Stimulated activated CD4-positive, alpha-beta T cell treated with anti-CD3 and anti-CD28 coated beads, Interleukin-15, amount 100 ng/mL, for 24 hours (primary cell): Measurements from ENCODE around the gene CEP78.
"Not testable (repeated sequence)": the region's sequence is repeated elsewhere in the genome, so short reads cannot be mapped to it uniquely, and the experiment has no call there.

Source experiments
- DNase-seq: peaks from one replicate; pipeline ENCODE4 v3.0.0-alpha.2; 2020

The CEP78 gene

DNA sequence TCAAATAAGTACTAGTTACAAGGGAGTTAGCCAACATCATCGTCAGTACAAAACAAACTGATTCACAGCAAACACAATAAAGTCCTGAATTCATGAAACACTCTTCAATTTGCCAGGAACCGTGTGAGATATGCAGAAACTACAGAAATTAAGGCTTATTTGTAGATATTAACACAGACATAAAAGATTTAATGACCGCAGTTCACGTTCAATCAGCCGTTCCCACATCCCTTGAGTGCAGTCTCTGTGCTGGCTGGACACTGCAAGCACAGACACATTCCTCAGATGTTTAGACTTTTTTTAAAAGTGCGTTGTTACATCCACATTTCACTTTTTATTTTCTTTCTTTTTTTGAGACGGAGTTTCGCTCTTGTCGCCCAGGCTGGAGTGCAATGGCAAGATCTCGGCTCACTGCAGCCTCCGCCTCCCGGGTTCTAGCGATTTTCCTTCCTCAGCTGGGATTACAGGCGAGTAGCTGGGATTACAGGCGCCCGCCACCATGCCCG, 566 bp upstream of the CEP78 start:
- DNase-seq: no peak

DNA sequence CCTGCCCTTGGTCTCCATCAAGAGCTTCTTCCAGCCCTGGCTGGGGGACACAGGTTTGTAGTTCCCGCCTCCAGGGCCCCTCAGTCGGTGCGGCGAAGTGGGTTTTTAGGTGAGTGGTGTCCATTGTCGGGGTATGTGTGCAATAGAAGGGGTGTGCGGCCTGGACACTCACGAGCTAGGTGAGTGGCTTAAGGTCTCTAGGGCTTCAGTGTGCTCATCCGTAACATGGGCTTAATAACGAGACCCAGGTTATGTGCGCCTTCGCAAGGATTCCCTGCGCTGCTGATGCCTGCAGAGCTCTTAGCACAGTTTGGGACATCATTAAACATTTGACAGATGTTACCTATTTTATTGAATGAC, 656 bp downstream of the CEP78 start:
- no peak for DNase-seq

DNA sequence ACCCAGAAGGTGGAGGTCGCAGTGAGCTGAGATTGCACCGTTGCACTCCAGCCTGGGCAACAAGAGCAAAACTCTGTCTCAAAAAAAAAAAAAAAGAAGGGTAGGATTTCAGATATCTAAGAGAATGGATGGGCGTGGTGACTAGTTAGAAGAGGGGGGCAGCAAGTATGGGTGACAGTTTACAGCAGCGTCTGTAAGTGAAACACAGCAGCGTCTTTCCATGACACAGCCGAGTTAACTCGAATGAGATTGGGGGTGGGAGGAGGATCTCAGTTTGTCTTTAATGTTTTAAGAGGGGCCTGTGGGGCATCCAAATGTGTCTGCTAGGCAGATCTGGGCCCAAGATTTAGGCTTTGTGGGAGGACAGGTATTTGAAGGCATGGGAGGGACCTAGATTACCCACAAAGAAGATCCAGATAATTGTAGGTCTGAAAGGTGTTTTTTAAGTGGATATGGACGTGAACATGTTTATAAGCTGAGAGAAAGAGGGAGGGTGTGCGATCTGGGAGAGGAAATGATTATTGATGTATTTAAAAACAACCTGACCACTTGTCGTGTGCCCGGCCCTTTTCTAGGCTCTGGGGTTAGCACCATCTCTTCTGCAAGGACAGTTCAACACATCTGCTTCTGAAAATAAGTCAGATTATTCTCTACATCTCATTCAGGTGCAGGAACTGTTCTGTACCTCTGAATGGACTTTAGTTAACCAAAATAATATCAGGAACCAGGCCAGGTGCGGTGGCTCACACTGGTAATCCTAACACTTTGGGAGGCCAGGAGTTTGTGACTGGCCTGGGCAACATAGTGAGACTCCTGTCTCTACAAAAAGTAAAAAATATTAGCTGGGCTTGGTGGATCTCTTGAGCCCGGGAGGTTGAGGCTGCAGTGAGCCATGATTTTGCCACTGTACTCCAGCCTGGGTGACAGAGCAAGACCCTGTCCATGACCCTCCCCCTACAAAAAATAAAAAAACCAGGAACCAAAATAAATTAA, 2.5 kb downstream of the CEP78 start:
- no peak for DNase-seq

DNA sequence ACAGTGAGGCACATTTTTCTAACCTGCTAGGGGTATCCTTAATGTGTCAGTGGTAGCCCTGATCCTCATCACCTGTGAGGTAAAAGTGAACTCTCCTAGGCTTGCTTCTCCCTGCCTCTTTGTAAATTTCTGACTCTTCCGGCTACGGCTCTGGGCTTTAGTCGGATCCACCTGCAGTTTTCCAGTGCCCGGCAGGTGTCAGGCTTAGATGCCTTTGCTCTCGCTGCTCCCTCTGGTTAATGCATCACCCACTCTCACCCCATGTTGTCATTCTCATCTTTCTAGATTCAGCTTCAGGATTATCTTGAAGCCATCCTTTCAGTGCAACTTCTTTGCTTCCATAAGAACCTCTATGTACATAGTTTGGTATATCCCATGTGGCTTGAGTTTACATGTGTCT, 3.6 kb downstream of the CEP78 start:
- DNase-seq: no peak

DNA sequence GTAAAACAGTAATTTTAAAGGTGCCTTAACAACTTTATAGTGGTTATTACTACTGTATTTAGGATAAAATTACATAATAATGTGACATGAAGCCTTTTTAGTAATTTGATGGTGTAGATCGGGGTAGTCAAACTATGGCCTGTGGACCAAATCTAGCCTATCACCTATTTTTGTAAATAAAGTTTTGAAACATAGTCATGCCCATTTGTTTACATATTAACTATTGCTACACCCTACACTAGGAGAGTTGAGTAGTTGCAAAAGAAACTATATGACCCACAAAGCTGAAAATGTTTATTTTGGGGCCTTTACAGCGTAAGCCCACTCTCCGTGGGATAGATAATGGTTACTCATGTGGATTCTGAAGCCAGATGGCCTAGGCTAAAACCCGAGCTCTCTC, 6.2 kb downstream of the CEP78 start:
- DNase-seq: no peak

DNA sequence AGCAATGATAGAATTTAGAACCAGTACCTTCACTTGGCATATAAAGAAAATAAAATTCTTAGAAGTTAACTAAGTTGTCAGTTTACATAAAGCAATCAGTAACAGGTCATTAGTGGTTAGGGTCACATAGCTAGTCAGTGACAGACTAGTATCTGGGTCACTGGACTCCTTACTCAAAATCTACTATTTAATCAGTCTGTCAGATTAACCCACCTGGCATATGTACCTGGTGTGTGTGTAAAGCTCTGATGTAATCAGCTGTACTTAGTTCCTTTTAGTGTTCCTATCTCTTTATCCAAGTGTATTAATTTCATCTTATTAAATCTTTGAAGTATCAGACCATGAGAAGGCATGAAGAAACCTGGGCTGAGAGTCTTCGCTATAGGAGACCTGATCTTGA, 7.3 kb downstream of the CEP78 start:
- no peak for DNase-seq

DNA sequence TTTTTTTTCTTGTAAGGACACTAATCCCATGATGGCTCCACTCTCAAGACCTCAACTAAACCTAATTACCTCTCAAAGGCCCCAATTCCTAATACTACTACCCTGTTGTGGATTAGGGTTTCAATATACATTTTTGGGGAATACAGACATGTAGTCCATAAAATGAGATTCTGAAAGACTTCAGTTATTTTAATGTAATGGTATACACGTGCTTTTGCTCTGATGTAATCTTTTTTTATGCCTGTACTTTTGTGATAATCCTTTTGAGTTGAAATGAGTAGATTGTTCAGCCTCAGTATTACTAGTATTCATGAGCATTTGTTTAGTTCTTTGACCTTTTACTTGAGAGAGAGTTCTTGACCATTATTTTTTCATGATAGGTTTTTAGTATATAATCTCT, 9.5 kb downstream of the CEP78 start:
- no peak for DNase-seq

DNA sequence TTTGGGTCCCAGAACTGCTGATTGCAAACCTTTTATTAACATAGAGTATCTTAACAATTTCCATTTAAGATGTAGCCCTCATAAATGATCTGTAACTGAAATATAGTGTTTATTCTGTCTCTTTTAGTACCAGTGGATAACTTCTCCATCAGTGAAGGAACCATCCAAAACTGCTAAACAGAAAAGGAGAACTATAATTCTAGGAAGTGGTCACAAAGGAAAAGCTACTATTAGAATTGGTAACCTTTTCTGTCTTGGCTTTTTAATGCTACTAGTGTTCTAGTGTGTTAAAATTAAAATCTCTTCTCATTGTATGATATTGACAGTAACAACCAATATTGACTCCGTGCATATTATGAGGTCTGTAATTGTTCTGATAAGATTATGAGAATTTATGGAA, 12.8 kb downstream of the CEP78 start:
- DNase-seq: no peak

DNA sequence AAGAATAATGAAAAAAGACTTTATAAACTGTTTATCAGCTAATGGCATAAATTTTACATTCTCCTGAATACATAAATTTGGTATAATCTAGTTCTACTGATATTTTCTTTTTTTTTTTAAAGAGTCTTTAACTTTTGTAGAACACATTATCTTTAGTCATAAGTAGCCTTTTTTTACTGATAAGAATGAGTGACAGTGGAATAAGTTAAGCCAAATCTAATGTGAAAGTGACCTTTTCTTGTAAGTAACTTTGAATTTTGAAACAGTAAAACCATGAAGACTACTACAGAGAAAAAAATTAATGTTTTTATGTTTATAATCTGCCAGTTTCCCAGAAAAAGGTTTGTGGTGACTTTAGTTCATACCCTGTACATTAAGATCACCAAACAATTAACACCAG, 13.7 kb downstream of the CEP78 start:
- no peak for DNase-seq

DNA sequence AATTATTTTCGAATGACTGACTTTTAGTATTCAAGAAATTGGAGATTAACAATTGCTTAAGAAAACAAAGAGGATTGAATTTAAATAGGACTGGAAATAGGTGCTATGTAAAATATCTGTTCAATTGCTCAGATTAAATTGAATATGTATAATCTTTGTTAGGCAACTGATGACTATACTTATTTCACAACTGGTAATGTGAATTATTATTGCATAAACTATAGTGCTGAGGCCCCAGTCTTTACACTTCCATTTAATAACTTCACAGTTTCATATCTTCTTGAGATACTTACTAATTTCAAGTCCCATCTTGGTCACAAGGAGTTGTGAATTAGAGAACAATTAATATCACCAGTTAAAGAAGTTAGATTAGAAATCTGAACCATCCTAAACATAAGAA, 16.7 kb downstream of the CEP78 start:
- DNase-seq: no peak

DNA sequence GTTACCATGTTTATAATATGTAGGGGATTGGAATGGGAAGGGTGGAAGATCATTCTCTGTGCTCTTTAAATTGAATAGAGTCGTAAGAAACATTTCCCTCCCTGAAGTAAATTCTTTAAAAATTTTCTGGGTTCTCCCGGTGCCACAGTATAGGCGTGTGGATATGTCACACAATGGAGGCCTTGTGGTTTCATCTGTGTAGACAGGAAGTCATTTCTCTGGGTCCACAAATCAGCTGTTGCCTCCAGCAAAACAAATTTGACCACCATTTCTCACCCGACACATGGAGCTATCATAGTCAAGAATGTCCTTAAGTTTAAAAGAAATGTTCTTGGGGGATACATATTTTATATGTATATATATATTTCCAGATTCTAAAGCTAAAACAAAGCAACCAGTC, 17.4 kb downstream of the CEP78 start:
- DNase-seq: no peak

DNA sequence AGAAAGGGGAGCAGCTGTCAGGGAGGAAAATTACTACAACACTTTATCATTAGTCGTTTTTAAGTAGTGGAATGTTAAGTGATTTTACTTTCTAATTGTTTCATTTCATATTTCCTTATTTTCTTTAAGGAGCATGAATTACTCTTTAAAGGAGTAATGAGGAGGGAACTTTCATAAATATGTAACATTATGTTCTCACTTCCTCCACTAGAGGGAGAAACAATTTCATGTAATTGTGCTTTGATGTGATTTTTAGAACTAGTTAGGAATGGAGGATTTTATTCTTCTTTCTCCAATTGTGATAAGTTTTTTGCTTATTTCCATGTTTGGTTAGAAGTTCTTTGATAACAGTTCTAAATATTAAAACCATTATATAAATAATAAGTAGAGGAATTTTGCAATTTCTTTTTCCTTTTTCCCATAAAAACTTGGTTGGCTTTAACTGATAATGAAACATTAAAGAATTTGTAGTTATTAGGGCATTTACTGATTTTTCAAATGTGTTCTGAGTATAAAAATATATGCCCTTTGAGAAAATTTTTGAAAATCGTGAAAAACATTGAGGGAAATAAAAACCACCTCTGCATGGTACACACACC, 25.6 kb downstream of the CEP78 start:
- no peak for DNase-seq

DNA sequence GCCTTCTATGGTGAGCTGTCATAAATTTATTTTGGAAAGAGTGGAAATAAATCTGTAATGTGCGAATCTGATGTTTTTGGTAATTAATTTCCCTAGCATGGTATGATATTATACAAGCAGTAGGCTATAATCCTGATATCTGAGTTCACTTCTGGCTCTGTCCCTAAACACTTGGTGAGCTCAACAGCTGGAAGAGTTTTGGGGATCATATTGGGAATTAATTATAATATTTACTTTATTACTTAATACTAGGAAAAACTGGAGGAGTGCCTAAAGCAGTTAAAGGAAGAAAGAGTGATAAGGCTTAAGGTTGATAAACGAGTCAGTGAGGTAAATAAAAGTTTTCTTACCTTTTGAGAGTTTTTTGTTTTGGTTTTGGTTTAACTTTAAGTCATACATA, 26.8 kb downstream of the CEP78 start:
- DNase-seq: no peak

DNA sequence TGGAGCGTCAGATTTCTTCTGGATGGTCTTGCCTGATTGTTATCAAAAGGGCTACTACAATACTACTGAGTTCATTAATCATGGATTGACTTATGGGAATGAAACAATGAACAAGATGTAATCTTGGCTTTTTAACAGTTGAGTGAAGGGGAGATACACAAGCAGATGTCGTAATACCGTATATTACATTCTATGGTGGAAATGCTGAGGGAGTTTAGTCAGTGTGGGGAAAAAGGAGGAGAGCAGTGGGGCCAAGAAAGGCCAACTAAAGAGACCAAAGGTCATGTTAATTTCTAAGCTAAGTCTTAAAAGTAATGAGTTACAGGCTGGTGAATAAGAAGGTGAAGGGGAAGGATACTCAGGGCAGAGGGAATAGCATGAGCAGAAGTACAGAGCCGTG, 32.0 kb downstream of the CEP78 start:
- DNase-seq: no peak

DNA sequence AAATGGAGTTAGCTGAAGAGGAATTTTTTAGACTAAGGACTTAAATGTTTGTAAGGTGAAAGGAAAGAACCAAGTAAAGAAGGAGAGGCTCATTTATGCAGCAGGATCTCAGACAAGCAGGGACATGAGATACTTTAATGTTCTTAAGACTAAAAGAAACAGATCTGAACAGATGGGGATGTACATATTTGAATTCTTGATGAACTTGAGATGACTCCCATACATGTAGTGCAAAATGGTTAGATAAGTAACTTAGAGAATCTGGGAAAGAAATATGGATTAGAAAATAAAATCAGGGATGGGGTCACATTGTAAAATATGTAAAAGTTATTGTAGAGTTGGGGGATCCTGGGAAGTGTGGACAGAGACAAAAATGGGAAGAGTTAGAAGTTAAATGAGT, 33.9 kb downstream of the CEP78 start:
- no peak for DNase-seq

DNA sequence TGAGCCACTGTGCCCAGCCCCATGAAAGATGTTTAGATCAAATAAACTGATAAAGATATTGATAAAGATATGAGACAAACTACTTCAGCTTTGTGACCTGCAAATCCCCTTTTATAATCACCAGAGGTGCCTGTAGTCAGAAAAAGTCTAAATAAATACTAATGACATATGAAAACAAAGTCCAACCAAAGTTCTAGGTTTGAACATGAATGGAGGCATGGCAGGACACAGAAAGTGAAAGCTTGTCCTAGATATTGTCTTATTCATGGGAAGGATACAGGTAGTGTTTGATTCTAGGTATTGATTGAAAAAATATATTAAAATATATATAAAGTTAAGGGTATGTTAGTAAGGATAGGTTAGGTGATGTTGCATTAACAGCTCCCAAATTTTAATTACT, 36.4 kb downstream of the CEP78 start:
- no peak for DNase-seq

DNA sequence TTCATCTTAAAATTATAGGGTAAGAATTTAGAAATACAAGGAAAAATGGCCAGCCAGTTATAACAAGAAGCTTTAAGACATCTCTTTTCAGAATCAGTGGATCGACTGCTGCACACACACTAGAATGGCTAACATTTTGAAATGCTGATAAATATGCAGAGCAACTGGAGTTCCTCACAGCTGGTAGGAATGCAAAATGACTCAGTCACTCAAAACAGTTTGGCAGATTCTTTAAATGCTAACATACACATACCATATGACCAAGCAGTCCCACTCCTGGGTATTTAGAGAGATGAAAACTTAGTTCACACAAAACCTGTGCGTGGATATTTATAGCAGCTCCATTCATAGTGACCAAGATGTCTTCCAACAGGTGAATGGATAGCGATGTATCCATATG, 37.9 kb downstream of the CEP78 start:
- no peak for DNase-seq

DNA sequence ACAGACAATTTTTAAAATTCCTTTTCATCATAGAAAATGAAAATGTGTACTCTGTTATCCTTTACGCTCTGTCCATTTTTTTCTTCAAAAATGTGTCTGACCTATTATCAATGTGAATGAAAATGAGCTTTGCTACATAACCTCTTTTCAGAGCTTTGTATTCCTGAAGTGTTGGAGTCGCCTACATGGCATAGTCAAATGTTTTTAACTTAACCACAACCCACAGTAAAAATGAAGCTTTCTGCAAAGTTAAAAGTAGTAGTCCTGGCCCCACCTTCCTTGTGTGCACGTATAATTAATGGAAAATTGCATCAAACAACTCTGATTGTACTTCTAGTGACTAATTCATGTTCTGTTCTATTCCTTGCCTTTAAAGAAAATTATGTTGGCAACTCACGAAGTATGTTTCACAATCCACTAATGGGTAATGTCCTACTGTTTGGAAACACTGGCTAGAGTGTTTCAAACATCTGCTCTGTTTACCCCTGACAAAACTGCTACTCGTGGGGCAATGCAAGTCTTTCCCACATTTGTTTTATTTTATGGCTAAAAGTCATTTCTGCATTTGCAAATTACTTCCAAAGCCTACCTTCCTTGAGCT, 42.4 kb downstream of the CEP78 start:
- DNase-seq: no peak

DNA sequence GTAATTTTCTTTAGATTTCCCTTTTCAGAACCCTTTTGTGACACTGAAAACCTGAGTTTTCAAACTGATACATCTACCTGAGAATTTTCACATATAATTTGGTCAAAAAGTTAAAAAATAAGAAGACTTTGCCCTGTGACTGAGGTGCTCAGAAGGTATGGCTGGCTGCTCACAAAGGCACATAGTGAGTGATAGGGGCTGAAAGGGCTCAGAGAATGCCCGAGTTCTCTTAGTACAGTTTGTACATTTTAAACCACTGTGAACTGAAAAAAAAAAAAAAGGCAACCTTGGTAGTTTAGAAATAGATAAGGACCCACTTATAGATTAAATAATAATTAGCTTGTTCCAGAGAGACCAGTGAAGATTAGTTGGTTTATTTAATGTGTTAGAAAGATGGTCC, 42.9 kb downstream of the CEP78 start:
- DNase-seq: no peak

DNA sequence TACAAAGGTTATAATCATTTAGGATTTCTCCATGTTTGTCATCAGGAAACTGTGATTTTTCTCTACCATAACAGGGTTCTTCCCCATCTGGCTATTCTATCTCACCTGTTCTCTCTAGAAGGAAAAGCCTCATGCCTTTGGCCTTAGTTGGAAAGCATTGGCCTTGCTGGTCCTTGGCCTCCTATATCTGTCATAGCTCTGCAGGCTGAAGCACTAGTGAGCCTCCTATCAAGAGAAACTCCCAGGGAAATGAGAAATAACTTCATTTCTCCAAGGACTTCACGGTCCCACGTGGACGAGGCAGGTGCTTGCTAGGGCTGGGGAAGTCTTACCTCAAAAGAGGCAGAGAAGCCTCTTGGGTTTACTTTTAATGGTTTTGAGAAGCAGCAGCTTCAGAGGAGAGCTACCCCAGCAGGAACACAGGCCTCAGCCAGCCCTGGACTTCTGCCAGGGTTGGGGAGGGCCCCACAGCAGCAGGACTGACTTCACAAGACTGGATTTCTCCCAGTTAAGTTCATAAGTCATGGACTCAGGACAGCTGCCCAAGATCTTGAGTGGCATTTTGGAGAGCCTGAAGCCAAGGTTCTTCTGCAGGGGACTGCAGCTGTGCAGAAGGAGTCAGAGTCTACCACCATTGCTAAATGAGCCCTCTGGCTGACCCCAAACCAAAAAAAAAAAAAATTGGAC, 45.2 kb downstream of the CEP78 start:
- no peak for DNase-seq

DNA sequence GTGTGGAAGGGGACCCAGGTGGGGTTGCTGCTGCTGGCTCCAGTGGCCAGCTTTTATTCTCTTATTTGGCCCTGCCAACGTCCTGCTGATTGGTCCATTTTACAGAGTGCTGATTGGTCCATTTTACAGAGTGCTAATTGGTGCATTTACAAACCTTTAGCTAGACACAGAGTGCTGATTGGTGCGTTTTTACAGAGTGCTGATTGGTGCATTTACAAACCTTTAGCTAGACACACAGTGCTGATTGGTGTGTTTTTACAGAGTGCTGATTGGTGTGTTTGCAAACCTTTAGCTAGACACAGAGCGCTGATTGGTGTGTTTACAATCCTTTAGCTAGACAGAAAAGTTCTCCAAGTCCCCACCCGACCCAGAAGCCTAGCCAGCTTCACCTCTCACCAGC, 48.3 kb downstream of the CEP78 start:
- not testable (repeated sequence) for DNase-seq

DNA sequence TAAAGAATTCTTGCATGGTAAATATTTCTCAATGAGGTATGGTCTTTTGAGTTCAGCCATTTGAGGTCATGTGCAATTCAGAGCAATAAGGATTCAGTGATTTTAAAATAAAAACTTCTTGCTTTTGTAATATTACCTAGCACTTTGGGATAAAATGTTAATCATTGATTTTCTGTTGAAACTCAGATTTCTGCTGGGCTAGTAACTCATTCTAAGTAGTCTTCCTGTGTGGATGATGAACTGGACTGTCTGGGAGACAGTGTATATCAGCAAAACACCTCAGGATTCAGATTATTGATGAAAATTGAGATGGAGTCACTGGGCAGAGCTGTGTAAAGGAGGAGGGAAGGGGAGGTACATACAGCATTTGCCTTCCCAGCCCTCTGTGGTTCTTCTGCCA, 50.2 kb downstream of the CEP78 start:
- no peak for DNase-seq

DNA sequence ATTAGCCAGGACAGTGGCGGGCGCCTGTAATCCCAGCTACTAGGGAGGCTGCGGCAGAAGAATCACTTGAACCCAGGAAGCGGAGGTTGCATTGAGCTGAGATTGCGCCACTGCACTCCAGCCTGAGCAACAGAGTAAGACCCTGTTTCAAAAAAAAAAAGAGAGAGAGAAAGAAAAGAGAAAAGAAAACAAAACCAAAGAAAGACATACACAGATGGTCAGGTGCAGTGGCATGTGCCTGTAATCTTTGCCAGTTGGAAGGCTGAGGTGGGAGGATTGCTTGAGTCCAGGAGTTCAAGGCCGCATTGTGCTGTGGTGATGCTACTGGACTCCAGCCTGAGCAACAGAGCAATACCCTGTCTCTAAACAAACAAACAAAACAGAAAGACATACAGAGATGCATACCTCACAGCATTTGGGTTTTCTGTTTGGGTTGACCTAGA, 51.1 kb downstream of the CEP78 start:
- no peak for DNase-seq
